Gastrocnemius medialis (tissue), 4 donors: ENCODE measurements around the gene APBA2. TPM values are rescaled to one million over a fixed set of nuclear protein-coding genes. Genes with fewer than 3 reads are reported as not detected.

Source experiments
- ATAC-seq, 2 donors: fragments of 150-250 bp; one replicate each; pipeline ENCODE4 v1.9.1; 2016
- DNase-seq, 2 donors: peaks; one replicate each; pipeline ENCODE4 v3.0.0-alpha.2; 2019
- H3K27ac ChIP-seq, 4 donors: fragments of 200-600 bp; sonication (generic); 1 replicate in 1 of 4; 2 replicates in 3 of 4; pipeline ENCODE4 v1.5.1; 2016 to 2018; ENCODE audit warnings: mild to moderate bottlenecking in 2 of 4, moderate library complexity in 1 of 4
- H3K27me3 ChIP-seq, 3 donors: fragments of 200-600 bp; sonication (generic) in 2 of 3; 1 replicate in 1 of 3; 2 replicates in 2 of 3; pipeline versions ENCODE4 v1.5.1 to v1.6.0; 2016 to 2019; ENCODE audit warnings: mild to moderate bottlenecking in 1 of 3, moderate library complexity in 1 of 3
- H3K36me3 ChIP-seq, 2 donors: fragments of 200-600 bp; sonication (generic) in 1 of 2; one replicate each; pipeline ENCODE4 v1.5.1; 2017 to 2018
- H3K4me1 ChIP-seq, 2 donors: fragments of 200-600 bp; sonication (generic) in 1 of 2; one replicate each; pipeline ENCODE4 v1.5.1; 2016 to 2017; ENCODE audit warnings: mild to moderate bottlenecking in 2 of 2
- H3K4me3 ChIP-seq, 4 donors: fragments of 200-600 bp; sonication (generic) in 3 of 4; 1 replicate in 1 of 4; 2 replicates in 3 of 4; pipeline ENCODE4 v1.5.1; 2016 to 2019; ENCODE audit warnings: mild to moderate bottlenecking in 2 of 4
- H3K9me3 ChIP-seq, 3 donors: fragments of 200-600 bp; sonication (generic) in 2 of 3; 1 replicate in 1 of 3; 2 replicates in 2 of 3; pipeline ENCODE4 v1.5.1; 2016 to 2019
- CTCF ChIP-seq, 5 experiments: fragments of 450-650 bp in 3 of 5; fragments of 200-600 bp in 2 of 5; sonication (generic) in 2 of 5; IDR thresholded peaks in 4 of 5; conservative IDR thresholded peaks in 1 of 5; 1 replicate in 4 of 5; 2 replicates in 1 of 5; pipeline ENCODE4 v1.5.1; 2016 to 2019; ENCODE audit warnings: antibody characterized with exemption in 5 of 5, mild to moderate bottlenecking in 3 of 5, moderate library complexity in 3 of 5
- POLR2A ChIP-seq, 2 donors: fragments of 450-650 bp; IDR thresholded peaks; one replicate each; pipeline ENCODE4 v1.6.1; 2017; ENCODE audit warnings: antibody characterized with exemption in 2 of 2, mild to moderate bottlenecking in 2 of 2, moderate library complexity in 2 of 2
- in situ Hi-C, 4 donors: fragments of 200-750 bp; cut with MboI; loops; one replicate each; pipeline versions ENCODE4 v1.15.0 to v1.8.0; 2017; ENCODE audit warnings: low sequenced_read_pairs in 4 of 4
- intact Hi-C: fragments of 100-400 bp; cut with DNase I; formaldehyde crosslinking; loops from one replicate; pipeline ENCODE4 v1.15.1; 2023; ENCODE audit warnings: low total_unique reads
- total RNA-seq, 4 donors: library from RNA; depleted of rRNA; stranded (reverse); fragments of >200 nt; gene quantifications; one replicate each; pipeline versions ENCODE4 v1.1.0 to v1.2.3, GENCODE V29; 2016

APBA2 gene
- total RNA-seq, 4 donors from 2014 or later: 0.19 to 0.31 TPM; not detected in 2

GRCh38 chr15:28930476-28931291 lies 44.9 kb downstream of the APBA2 start:
- Histone ChIP-seq H3K27ac (no peak overlapping the region), H3K36me3 (no peaks in the 10 kb centered on the region), H3K4me1 (no peaks in the 10 kb centered on the region), H3K9me3 (no peaks in the 10 kb centered on the region), H3K27me3 (no peaks in the 10 kb centered on the region), H3K4me3 (no peak overlapping the region)
- no peak for TF ChIP-seq POLR2A (IDR thresholded peaks at IDR 0.05)
- TF ChIP-seq CTCF (IDR thresholded peaks at IDR 0.05 in 4 of 5, conservative IDR thresholded peaks at IDR 0.05 in 1 of 5): no peak
- ATAC-seq (no peak), DNase-seq (no peak)
- in situ Hi-C loops: no loop called here
- intact Hi-C loops: no loop called here

- DNase-seq: no peak
- Histone ChIP-seq H3K27me3 (no peaks in the 10 kb centered on the region), H3K4me3 (no peak overlapping the region), H3K9me3 (no peaks in the 10 kb centered on the region), H3K27ac (no peak overlapping the region), H3K36me3 (no peaks in the 10 kb centered on the region), H3K4me1 (no peaks in the 10 kb centered on the region)
- ATAC-seq: no peak
- in situ Hi-C loops (no loop called here), intact Hi-C loops (no loop called here)
- TF ChIP-seq POLR2A (IDR thresholded peaks at IDR 0.05): no peak
- no peak for TF ChIP-seq CTCF (IDR thresholded peaks at IDR 0.05 in 4 of 5, conservative IDR thresholded peaks at IDR 0.05 in 1 of 5)
Measured at GRCh38 chr15:28931828-28932227, 46.1 kb downstream of the APBA2 start.

- in situ Hi-C loops: no loop called here
- no peak for TF ChIP-seq CTCF (IDR thresholded peaks at IDR 0.05 in 4 of 5, conservative IDR thresholded peaks at IDR 0.05 in 1 of 5)
- TF ChIP-seq POLR2A (IDR thresholded peaks at IDR 0.05): no peak
- no peak for DNase-seq
Measured at GRCh38 chr15:28932361-28932760, 46.6 kb downstream of the APBA2 start.

GRCh38 chr15:28933710-28934445 lies 48.1 kb downstream of the APBA2 start:
- intact Hi-C loops (no loop called here), in situ Hi-C loops (no loop called here)
- Histone ChIP-seq H3K4me3 (no peak overlapping the region), H3K27me3 (no peaks in the 10 kb centered on the region), H3K36me3 (no peaks in the 10 kb centered on the region), H3K9me3 (no peaks in the 10 kb centered on the region), H3K4me1 (no peaks in the 10 kb centered on the region), H3K27ac (no peak overlapping the region)
- DNase-seq: no peak
- no peak for ATAC-seq
- TF ChIP-seq CTCF (IDR thresholded peaks at IDR 0.05 in 4 of 5, conservative IDR thresholded peaks at IDR 0.05 in 1 of 5) (no peak), POLR2A (IDR thresholded peaks at IDR 0.05) (no peak)

More at GRCh38 chr15:28932361-28932760, 46.6 kb downstream of the APBA2 start:
- Histone ChIP-seq H3K36me3 (no peaks in the 10 kb centered on the region), H3K9me3 (no peaks in the 10 kb centered on the region), H3K27me3 (no peaks in the 10 kb centered on the region), H3K27ac (no peak overlapping the region), H3K4me1 (no peaks in the 10 kb centered on the region), H3K4me3 (no peak overlapping the region)
- intact Hi-C loops: no loop called here
- no peak for ATAC-seq
